T-helper 1 cell treated with Interleukin-12 subunit alpha and Interleukin-12 subunit beta and Interleukin-4 antibody, amounts not matched to agents 30 ng/mL and 1 ng/mL, for 36 hours (primary cell): ENCODE data around the gene INAVA. TPM values are rescaled to one million over a fixed set of nuclear protein-coding genes. Genes with fewer than 3 reads are reported as not detected.

ENCODE experiments used
- intact Hi-C: fragments of 100-400 bp; cut with micrococcal nuclease; formaldehyde crosslinking; loops from one replicate; pipeline ENCODE4 v1.15.1; 2024
- total RNA-seq: library from RNA; stranded (reverse); gene quantifications from 2 replicates; pipeline ENCODE4 v1.2.3, GENCODE V29; 2022

The INAVA gene, protein sequence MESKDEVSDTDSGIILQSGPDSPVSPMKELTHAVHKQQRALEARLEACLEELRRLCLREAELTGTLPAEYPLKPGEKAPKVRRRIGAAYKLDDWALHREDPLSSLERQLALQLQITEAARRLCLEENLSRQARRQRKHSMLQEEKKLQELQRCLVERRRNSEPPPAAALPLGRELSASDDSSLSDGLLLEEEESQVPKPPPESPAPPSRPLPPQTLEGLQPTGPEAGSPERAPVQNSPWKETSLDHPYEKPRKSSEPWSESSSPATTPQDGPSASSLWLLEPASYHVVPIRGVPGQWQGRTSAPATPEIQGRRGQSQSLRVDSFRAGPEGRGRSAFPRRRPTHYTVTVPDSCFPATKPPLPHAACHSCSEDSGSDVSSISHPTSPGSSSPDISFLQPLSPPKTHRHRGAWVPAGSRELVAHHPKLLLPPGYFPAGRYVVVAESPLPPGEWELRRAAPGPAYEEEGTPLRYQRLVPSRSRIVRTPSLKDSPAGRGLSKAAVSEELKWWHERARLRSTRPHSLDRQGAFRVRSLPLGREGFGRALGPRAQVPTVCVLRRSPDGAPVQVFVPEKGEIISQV
- total RNA-seq: not detected in 2 replicates

DNA sequence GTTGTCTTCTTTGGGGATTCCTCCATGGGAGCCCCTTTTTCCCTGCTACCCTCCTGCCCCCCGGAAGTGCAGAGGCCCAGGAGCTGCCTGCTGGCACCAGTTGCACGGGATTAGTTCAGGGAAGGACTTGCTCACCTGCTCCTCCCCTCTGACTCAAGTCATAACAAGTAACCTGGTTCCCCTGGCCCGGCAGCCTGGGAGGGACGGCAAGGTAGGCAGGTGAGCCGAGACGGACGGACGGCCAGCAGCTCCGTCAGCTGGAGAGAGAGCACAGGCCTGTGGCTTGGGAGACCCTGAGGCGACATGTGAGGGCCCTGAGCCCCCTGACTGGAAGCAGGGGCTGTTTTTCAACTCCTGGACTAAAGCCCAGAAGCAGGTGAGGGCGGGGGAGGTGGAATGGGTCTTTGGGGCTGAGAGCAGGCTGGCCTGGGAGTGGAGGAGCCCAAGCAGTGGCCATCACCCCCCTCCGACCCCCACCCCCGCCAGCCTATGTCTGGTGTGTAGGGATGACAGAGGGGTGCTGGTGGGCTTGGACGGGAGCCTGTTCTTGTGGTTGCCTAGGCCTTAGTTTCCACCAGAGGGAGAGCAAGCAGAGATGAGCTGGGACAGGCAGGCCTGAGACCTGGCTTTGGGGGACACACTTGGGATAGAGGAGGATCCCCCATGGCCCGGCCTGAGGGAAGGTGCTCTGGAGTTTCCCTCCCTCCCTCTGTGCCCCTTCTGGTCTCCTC lies at the start of gene INAVA:
INAVA (plus strand) TSS at position 189 of the 731 bp plus-strand sequence. CDS start 3,501 bp downstream, outside the sequence.
- intact Hi-C loops: no loop called here

DNA sequence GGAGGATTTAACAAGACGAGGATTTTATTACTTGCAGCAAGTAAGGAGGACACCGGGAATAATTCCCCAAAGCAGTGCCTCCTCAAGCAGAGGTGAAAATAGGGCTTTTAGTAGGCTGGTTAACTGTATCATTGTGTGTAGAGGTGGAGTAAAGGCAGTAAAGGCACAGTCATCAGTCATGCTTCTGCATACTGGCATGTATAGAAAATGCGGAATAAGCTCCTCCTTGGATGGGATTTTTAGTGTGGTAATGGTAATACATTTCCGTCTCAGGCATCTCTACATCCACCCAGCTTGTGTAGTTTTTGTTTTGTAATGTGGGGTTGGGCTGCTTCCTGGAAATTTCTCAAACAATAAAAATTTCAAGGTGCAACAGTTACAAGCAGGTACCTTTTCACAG lies 49.3 kb upstream of the INAVA start:
- intact Hi-C loops: no loop called here

- intact Hi-C loops: no loop called here
These were observed 48.3 kb upstream of the INAVA start for GRCh38 chr1:200846398-200846797.

DNA sequence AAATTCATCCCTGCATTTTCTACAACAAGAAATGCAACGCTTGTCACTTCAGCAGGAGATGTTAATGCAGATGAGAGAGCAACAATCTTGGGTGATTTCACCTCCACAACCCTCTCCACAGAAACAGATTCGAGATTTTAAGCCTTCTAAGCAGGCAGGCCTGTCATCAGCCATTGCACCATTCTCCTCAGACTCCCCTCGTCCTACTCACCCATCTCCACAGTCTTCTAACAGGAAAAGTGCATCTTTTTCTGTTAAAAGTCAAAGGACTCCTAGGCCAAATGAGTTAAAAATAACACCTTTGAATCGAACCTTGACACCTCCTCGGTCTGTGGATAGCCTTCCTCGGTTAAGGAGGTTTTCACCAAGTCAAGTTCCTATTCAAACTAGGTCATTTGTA lies 45.3 kb upstream of the INAVA start:
- intact Hi-C loops: no loop called here

- intact Hi-C loops: no loop called here
These were observed 44.1 kb upstream of the INAVA start for GRCh38 chr1:200850554-200850953.

DNA sequence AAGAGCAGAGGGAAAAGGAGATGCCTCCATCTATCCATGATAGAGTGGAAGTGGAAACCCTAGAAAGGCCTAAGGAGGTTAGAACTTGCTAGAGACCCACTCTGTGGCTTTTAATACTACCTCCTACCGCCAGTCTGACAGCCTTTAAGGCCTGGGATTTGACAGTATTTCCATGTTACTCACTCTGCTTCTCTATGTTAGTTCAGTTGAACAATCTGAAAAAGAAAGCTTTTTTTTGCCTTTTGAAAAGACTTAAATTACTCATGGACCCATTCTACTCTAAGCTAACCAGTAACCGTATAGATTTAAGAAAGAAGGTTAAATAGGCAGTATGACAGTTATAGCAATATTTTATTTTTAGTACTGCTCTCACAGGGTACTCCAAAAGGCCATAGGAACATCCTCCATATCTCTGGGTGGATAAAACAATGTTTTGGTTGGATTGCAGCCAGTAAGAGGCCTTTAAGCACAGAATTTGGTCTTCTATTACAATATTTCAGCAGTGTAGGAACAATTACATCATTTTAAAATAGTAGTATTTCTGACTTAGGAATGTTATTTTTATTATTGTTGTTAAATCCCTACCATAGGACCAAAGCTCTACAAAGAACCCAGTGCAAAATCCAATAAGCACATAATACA lies 37.9 kb upstream of the INAVA start:
- intact Hi-C loops: no loop called here

DNA sequence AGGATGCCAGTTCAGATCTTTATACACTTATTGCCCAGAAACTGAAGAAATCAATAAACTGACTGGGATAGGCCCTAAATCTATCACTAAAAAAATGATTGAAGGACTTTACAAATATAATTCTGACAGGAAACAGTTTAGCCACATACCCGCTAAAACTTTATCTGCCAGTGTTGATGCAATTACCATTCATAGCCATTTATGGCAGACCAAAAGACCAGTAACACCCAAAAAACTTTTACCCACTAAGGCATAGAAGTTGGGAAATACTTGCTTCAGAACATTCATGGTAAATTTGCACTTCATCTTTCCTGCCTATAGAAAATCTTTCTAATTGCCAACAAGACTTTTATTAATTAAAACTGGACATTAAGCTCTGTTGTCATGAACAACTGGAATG lies 36.9 kb upstream of the INAVA start:
- intact Hi-C loops: no loop called here

- intact Hi-C loops: no loop called here
These were observed 32.6 kb upstream of the INAVA start for GRCh38 chr1:200861937-200862647.

- intact Hi-C loops: no loop called here
These were observed 31.8 kb upstream of the INAVA start for GRCh38 chr1:200862713-200863415.

GRCh38 chr1:200866116-200866515 lies 28.6 kb upstream of the INAVA start:
- intact Hi-C loops: loop anchor here (2.0 kb wide), 1 partner anchor 23 kb away; no protein-coding TSS in a partner anchor

DNA sequence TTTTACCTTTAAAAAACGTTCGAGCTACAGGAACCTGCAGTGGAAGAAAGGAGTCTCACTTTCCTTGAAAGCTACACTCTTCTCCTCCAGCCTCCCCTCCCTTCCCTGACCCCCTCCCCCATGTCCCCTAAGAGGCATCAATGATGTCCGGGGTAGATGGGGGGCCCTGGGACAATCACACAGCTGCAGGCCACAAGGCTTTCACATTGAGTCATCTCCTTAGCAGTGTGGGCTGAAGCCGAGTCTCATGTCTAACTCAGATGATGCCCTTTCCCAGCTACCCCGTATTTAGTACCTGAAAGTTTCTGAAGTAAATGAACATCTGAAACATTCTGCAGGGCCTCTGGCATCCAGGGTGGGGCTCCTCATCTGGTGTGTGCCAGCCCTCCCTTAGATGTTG lies 28.2 kb upstream of the INAVA start:
- intact Hi-C loops: loop anchor here (2.0 kb wide), 1 partner anchor 22 kb away; no protein-coding TSS in a partner anchor

DNA sequence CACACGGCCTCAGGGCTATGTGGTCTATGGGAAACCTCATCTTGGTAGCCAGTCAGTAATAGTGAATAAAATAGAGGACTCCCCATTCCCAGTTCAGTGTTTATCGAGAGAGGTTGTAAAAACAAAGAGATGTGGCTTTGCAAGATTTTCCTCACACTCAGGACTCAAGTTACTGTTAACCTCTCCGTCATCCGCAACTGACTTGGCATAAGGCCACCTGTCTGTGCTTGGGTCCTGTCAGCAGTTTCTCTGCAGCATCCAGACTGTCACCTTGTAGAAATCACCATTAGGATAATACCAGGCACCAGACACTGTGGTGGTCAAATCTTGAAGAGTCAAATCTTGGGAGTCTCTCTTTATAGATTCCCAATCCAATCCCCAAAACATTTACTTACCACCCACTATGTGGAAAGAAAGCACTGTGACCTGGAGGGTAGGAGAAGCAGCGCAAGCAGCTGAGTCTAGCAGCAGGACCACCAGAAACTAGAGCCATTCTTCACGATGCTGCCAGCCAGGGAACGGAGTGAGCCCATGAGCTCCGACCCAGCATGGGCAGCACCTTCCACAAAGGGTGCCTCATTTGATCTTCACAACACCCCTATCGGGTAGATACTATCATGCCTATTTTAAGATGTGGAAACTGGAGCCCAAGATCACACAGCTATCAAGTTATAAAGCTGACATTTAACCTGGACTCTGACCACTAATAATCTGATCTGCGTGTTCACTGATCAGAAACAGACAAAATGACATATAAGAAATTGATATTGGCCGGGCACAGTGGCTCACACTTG lies 27.5 kb upstream of the INAVA start:
- intact Hi-C loops: loop anchor here (2.0 kb wide), 1 partner anchor 22 kb away; no protein-coding TSS in a partner anchor

- intact Hi-C loops: no loop called here
These were observed 25.3 kb upstream of the INAVA start for GRCh38 chr1:200869376-200869752.

GRCh38 chr1:200869753-200870391 lies 24.8 kb upstream of the INAVA start:
- intact Hi-C loops: no loop called here

- intact Hi-C loops: no loop called here
These were observed 22.1 kb upstream of the INAVA start, which contains the start of gene GPR25 for GRCh38 chr1:200872446-200873115. TSS of gene GPR25 (plus strand) at chr1:200872981. CDS start at chr1:200873038, 57 bp downstream.

- intact Hi-C loops: no loop called here
These were observed 21.5 kb upstream of the INAVA start for GRCh38 chr1:200873116-200873670.

GRCh38 chr1:200873671-200874397 lies 20.9 kb upstream of the INAVA start:
- intact Hi-C loops: no loop called here
